ENCODE results near the gene C9orf85.
"Not testable (repeated sequence)": the region's sequence is repeated elsewhere in the genome, so short reads cannot be mapped to it uniquely, and the experiment has no call there.

C9orf85 gene

GRCh38 chr9:71985297-71985911 is 74.0 kb downstream of the C9orf85 start:
- no peak for TF ChIP-seq ZFX (IDR thresholded peaks at IDR 0.05; ENCODE audit: borderline replicate concordance)
- 0 out of 2 replicates have a peak, but pooled peaks have one; percentile 9 for TF ChIP-seq CTCF (IDR thresholded peaks at IDR 0.05)
- no peak overlapping the region for H3K27ac ChIP-seq

GRCh38 chr9:71986900-71987299 is 75.5 kb downstream of the C9orf85 start:
- H3K27ac ChIP-seq, result no peak overlapping the region
- TF ChIP-seq ZFX (IDR thresholded peaks at IDR 0.05; ENCODE audit: borderline replicate concordance), result no peak
- no peak for TF ChIP-seq CTCF (IDR thresholded peaks at IDR 0.05)

- no peak overlapping the region for H3K27ac ChIP-seq
- TF ChIP-seq CTCF (IDR thresholded peaks at IDR 0.05), result no peak
- TF ChIP-seq ZFX (IDR thresholded peaks at IDR 0.05; ENCODE audit: borderline replicate concordance), result no peak
Observed at GRCh38 chr9:71987471-71988371, 76.3 kb downstream of the C9orf85 start.

- no peak overlapping the region for H3K27ac ChIP-seq
- TF ChIP-seq CTCF (IDR thresholded peaks at IDR 0.05) (no peak), ZFX (IDR thresholded peaks at IDR 0.05; ENCODE audit: borderline replicate concordance) (no peak)
Observed at GRCh38 chr9:71990466-71990865, 79.0 kb downstream of the C9orf85 start.

- TF ChIP-seq ZFX (IDR thresholded peaks at IDR 0.05; ENCODE audit: borderline replicate concordance), result no peak
- TF ChIP-seq CTCF (IDR thresholded peaks at IDR 0.05), result no peak
- no peak overlapping the region for H3K27ac ChIP-seq
Observed at GRCh38 chr9:72005451-72005850, 94.0 kb downstream of the C9orf85 start.

GRCh38 chr9:72006501-72006900 is 95.1 kb downstream of the C9orf85 start:
- TF ChIP-seq CTCF (IDR thresholded peaks at IDR 0.05), result no peak
- no peak for TF ChIP-seq ZFX (IDR thresholded peaks at IDR 0.05; ENCODE audit: borderline replicate concordance)
- H3K27ac ChIP-seq, result no peak overlapping the region

- H3K27ac ChIP-seq, result not testable (repeated sequence)
Observed at GRCh38 chr9:72007726-72008125, 96.3 kb downstream of the C9orf85 start.

All from 22Rv1 (cell line).